ENCODE measurements around the gene SEMA3B.
A peak's percentile ranks its signal among the peaks of the same experiment; 100 is the strongest.
"Not testable (repeated sequence)": the region's sequence is repeated elsewhere in the genome, so short reads cannot be mapped to it uniquely, and the experiment has no call there.

The SEMA3B gene

DNA sequence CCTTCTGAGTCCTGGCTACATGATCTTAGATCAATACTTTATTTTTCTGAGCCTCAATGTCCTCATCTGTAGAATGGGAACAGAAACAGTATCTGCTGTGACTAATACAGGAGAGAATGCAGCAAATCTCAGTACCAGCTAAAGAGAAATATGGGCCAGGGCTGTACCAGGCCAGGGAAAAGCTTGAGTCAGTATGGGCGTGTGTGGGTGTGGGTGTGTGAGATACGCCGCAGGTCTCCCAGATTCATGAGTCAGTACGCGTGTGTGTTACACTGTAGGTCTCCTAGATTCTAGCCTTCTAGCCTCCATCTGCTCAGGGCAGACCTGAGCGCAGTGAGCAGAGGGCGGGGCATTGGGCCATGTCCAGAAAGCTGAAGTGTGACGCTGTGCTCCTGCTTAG is 17.7 kb upstream of the SEMA3B start:
- H3K9ac ChIP-seq (ENCODE audit: low read length), result peak overlapping the region; percentile 54
- H3K27me3 ChIP-seq (ENCODE audit: control insufficient read depth, insufficient read depth, low read length), result no peaks in the 10 kb centered on the region
- no peaks in the 10 kb centered on the region for H3K9me3 ChIP-seq (ENCODE audit: control insufficient read depth, low read length)
- peaks cover under 1% of the 10 kb centered on the region for H3K36me3 ChIP-seq (ENCODE audit: control insufficient read depth, insufficient read depth, low read length)
- peaks cover 64% of the 10 kb centered on the region for H3K4me1 ChIP-seq (ENCODE audit: control insufficient read depth, insufficient read depth, low read length)
- H3K4me3 ChIP-seq (ENCODE audit: low read length), result no peak overlapping the region

GRCh38 chr3:50254577-50255250 is 14.2 kb upstream of the SEMA3B start:
- Histone ChIP-seq H3K36me3 (ENCODE audit: control insufficient read depth, insufficient read depth, low read length) (peaks cover 8% of the 10 kb centered on the region), H3K4me1 (ENCODE audit: control insufficient read depth, insufficient read depth, low read length) (peaks cover 34% of the 10 kb centered on the region), H3K9ac (ENCODE audit: low read length) (no peak overlapping the region)

GRCh38 chr3:50255251-50255615 is 13.7 kb upstream of the SEMA3B start:
- no peaks in the 10 kb centered on the region for H3K9me3 ChIP-seq (ENCODE audit: control insufficient read depth, low read length)
- no peak overlapping the region for H3K4me3 ChIP-seq (ENCODE audit: low read length)
- H3K4me1 ChIP-seq (ENCODE audit: control insufficient read depth, insufficient read depth, low read length), result peaks cover 34% of the 10 kb centered on the region
- peaks cover 8% of the 10 kb centered on the region for H3K36me3 ChIP-seq (ENCODE audit: control insufficient read depth, insufficient read depth, low read length)
- H3K27me3 ChIP-seq (ENCODE audit: control insufficient read depth, insufficient read depth, low read length), result no peaks in the 10 kb centered on the region
- no peak overlapping the region for H3K9ac ChIP-seq (ENCODE audit: low read length)

More at GRCh38 chr3:50254577-50255250, 14.2 kb upstream of the SEMA3B start:
- Histone ChIP-seq H3K9me3 (ENCODE audit: control insufficient read depth, low read length) (no peaks in the 10 kb centered on the region), H3K4me3 (ENCODE audit: low read length) (no peak overlapping the region), H3K27me3 (ENCODE audit: control insufficient read depth, insufficient read depth, low read length) (no peaks in the 10 kb centered on the region)

- no peak overlapping the region for H3K4me3 ChIP-seq (ENCODE audit: low read length)
- H3K4me1 ChIP-seq (ENCODE audit: control insufficient read depth, insufficient read depth, low read length), result peaks cover 27% of the 10 kb centered on the region
- H3K9me3 ChIP-seq (ENCODE audit: control insufficient read depth, low read length), result no peaks in the 10 kb centered on the region
- no peak overlapping the region for H3K9ac ChIP-seq (ENCODE audit: low read length)
- no peaks in the 10 kb centered on the region for H3K27me3 ChIP-seq (ENCODE audit: control insufficient read depth, insufficient read depth, low read length)
- peaks cover 8% of the 10 kb centered on the region for H3K36me3 ChIP-seq (ENCODE audit: control insufficient read depth, insufficient read depth, low read length)
These were observed 11.7 kb upstream of the SEMA3B start for GRCh38 chr3:50256978-50257890.

GRCh38 chr3:50258029-50258680 is 10.8 kb upstream of the SEMA3B start:
- Histone ChIP-seq H3K9me3 (ENCODE audit: control insufficient read depth, low read length) (no peaks in the 10 kb centered on the region), H3K9ac (ENCODE audit: low read length) (no peak overlapping the region), H3K36me3 (ENCODE audit: control insufficient read depth, insufficient read depth, low read length) (peaks cover 8% of the 10 kb centered on the region), H3K27me3 (ENCODE audit: control insufficient read depth, insufficient read depth, low read length) (no peaks in the 10 kb centered on the region), H3K4me1 (ENCODE audit: control insufficient read depth, insufficient read depth, low read length) (peaks cover 26% of the 10 kb centered on the region), H3K4me3 (ENCODE audit: low read length) (no peak overlapping the region)

- no peak overlapping the region for H3K4me3 ChIP-seq (ENCODE audit: low read length)
- no peaks in the 10 kb centered on the region for H3K9me3 ChIP-seq (ENCODE audit: control insufficient read depth, low read length)
- H3K36me3 ChIP-seq (ENCODE audit: control insufficient read depth, insufficient read depth, low read length), result peaks cover 8% of the 10 kb centered on the region
- no peak overlapping the region for H3K9ac ChIP-seq (ENCODE audit: low read length)
- no peaks in the 10 kb centered on the region for H3K27me3 ChIP-seq (ENCODE audit: control insufficient read depth, insufficient read depth, low read length)
- H3K4me1 ChIP-seq (ENCODE audit: control insufficient read depth, insufficient read depth, low read length), result peaks cover 30% of the 10 kb centered on the region
These were observed 10.0 kb upstream of the SEMA3B start for GRCh38 chr3:50258979-50259378.

- H3K4me1 ChIP-seq (ENCODE audit: control insufficient read depth, insufficient read depth, low read length), result peaks cover 35% of the 10 kb centered on the region
- no peak overlapping the region for H3K4me3 ChIP-seq (ENCODE audit: low read length)
- no peaks in the 10 kb centered on the region for H3K27me3 ChIP-seq (ENCODE audit: control insufficient read depth, insufficient read depth, low read length)
- H3K9ac ChIP-seq (ENCODE audit: low read length), result peak overlapping the region; percentile 88
- H3K36me3 ChIP-seq (ENCODE audit: control insufficient read depth, insufficient read depth, low read length), result peaks cover 8% of the 10 kb centered on the region
- H3K9me3 ChIP-seq (ENCODE audit: control insufficient read depth, low read length), result no peaks in the 10 kb centered on the region
These were observed 9.4 kb upstream of the SEMA3B start for GRCh38 chr3:50259432-50260026.

DNA sequence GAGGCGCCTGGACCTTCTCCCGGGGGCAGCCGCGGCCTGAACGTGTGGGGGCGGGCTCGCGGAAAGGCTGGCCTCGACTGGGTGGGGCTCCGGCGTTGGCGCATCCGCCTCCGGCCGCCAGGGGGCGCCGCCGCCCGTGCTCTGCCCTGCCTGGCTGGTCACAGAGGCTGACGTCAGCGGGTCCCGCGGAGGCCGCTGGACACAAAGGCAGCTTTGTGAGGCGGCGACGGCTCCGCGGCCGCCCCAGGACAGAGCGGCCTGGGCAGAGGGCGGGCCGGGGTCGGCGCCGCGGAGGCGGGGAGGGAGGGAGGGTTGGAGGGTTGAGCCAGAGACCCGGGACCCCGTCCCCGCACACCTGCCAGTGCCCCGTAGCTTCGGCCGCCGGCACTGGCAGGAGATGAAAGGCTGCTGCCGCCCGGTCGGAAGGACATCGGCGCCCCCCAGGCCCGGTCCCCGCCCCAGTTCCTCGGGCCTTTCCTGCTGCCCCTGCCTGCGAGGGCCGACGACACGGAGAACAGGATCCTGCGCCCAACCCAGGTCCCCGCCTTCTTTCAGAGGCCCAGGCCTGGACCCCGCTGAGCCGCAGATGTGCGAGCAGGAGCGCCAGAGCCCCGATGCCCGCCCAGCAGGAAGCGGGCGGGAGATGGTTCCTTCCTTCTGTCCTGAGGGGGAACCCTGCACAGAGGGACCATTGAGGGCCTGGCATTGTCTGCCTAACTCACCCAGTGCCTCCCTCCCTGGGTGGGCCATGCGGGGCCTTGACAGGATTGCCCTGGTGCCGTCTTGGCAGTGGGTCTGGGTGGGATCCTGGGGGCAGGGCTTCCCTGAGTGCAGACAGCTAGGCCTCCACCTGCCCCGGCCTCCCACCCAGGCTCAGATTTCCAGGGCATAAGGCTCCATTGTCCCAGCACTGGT is 8.7 kb upstream of the SEMA3B start:
- H3K27me3 ChIP-seq (ENCODE audit: control insufficient read depth, insufficient read depth, low read length), result no peaks in the 10 kb centered on the region
- peaks cover 8% of the 10 kb centered on the region for H3K36me3 ChIP-seq (ENCODE audit: control insufficient read depth, insufficient read depth, low read length)
- no peak overlapping the region for H3K4me3 ChIP-seq (ENCODE audit: low read length)
- no peaks in the 10 kb centered on the region for H3K9me3 ChIP-seq (ENCODE audit: control insufficient read depth, low read length)
- peak overlapping the region; percentile 88 for H3K9ac ChIP-seq (ENCODE audit: low read length)
- H3K4me1 ChIP-seq (ENCODE audit: control insufficient read depth, insufficient read depth, low read length), result peaks cover 40% of the 10 kb centered on the region

GRCh38 chr3:50260942-50261441 is 8.0 kb upstream of the SEMA3B start:
- peaks cover 47% of the 10 kb centered on the region for H3K4me1 ChIP-seq (ENCODE audit: control insufficient read depth, insufficient read depth, low read length)

DNA sequence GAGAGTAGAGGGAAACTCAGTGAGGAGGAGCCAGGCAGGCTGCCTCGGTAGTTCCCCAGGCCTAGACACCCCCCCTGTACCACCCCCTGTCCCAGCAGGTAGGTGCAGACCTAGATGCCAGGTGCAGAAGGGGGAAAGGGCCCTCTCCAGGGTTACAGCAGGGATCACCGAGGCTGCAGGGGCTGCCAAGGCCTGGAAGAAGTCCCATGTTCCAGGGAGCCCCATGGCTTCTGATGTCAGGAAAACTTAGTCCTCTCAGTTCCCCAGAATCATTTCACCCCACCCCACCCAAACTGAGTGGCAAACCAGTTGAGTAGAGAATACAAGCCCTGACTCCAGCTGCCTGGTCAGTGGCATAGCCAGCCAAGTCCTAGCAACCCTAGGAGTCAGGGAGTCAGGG is 7.4 kb upstream of the SEMA3B start:
- peaks cover 52% of the 10 kb centered on the region for H3K4me1 ChIP-seq (ENCODE audit: control insufficient read depth, insufficient read depth, low read length)
- H3K4me3 ChIP-seq (ENCODE audit: low read length), result no peak overlapping the region
- no peak overlapping the region for H3K9ac ChIP-seq (ENCODE audit: low read length)
- H3K9me3 ChIP-seq (ENCODE audit: control insufficient read depth, low read length), result no peaks in the 10 kb centered on the region
- peaks cover 4% of the 10 kb centered on the region for H3K36me3 ChIP-seq (ENCODE audit: control insufficient read depth, insufficient read depth, low read length)
- H3K27me3 ChIP-seq (ENCODE audit: control insufficient read depth, insufficient read depth, low read length), result no peaks in the 10 kb centered on the region

More at GRCh38 chr3:50260942-50261441, 8.0 kb upstream of the SEMA3B start:
- H3K36me3 ChIP-seq (ENCODE audit: control insufficient read depth, insufficient read depth, low read length), result peaks cover 8% of the 10 kb centered on the region
- H3K27me3 ChIP-seq (ENCODE audit: control insufficient read depth, insufficient read depth, low read length), result no peaks in the 10 kb centered on the region
- peak overlapping the region; percentile 88 for H3K9ac ChIP-seq (ENCODE audit: low read length)
- H3K4me3 ChIP-seq (ENCODE audit: low read length), result no peak overlapping the region
- H3K9me3 ChIP-seq (ENCODE audit: control insufficient read depth, low read length), result no peaks in the 10 kb centered on the region

GRCh38 chr3:50262200-50262599 is 6.7 kb upstream of the SEMA3B start:
- not testable (repeated sequence) for H3K4me3 ChIP-seq (ENCODE audit: low read length); H3K9ac ChIP-seq (ENCODE audit: low read length); H3K9me3 ChIP-seq (ENCODE audit: control insufficient read depth, low read length); H3K27me3 ChIP-seq (ENCODE audit: control insufficient read depth, insufficient read depth, low read length); H3K36me3 ChIP-seq (ENCODE audit: control insufficient read depth, insufficient read depth, low read length)
- peaks cover 59% of the 10 kb centered on the region for H3K4me1 ChIP-seq (ENCODE audit: control insufficient read depth, insufficient read depth, low read length)

All from mucosa of stomach (tissue), 1 donor.